Stimulated activated naive CD4-positive, alpha-beta T cell treated with Interleukin-2 at 50 U/mL for 16 hours (primary cell): Measurements from ENCODE around the gene AMOT.
A peak's percentile ranks its signal among the peaks of the same experiment; 100 is the strongest.

Experiments used
- DNase-seq: peaks from one replicate; lab custom pipeline; 2025; lab: John Stamatoyannopoulos, UW

AMOT gene

DNA sequence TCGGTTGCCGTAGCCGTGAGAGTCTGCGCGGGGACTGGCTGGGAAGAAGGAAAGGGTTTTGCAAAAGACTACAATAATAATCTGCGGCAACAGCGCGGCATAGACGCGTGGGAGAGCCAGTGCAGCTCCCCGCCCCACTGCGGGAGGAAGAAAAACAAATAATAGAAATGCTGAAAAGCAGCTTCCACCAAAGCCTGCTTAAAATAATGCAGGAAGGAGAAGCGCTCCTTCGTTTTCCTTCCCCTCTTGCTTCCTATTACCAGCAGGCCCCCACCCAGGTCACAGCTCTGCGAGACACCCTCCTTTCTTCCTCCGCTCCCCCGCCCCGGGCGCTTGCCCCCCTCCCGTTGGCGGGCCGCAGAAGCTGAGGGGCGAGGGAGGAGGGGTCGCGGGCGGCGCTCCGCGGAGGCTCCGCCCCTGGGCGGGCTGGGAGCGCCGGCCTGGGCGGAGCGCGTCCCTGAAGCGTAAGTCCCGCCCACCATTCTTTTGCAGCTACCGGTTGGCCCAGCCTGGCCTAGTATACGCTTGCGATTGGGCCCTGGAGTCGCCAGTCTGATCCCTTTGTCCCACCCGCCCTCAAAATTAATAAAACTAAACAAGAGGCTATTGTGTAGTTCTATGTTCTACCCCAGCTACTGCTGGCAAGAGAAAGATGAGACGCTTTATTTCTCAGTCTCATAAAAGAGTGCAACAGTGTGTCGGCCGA, 636 bp upstream of the AMOT start:
- DNase-seq = peak; percentile 64

DNA sequence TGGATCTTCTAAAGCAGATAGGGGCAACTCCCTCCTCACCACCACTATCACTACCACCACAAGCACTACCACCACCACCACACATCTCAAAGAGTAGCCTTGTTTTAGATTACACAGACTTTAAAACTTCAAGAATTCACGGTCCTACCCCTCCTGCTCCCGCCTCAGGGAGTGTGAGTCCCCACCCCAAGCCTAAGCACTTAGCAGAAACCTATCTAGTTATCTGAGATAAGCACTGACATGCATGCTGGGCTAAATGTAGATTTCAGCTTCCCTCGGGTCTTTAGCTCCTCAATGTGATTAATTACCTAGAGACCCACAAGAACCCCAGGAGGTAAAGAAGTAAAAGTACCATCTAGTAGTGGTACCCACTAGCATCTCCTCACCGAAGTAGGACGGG, 775 bp downstream of the AMOT start:
- no peak for DNase-seq

DNA sequence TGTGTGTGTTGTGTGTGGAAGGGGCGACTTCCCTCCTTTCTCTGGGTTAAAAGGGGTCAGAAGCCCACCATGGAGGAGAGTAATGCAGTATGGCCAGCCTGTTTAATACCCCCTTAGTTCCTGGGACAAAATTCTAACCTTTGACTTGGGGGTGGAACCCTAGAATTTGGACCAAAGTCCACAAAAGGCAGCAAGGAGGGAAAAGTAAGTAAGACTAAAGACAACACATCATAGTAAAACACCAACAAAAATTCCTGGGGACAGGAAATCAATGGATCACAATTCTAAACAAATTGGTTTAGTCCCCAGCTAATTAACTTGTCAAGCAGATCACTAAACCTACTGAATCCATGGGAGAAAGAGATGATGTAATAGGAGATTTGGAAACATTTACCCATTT, 3.1 kb downstream of the AMOT start:
- DNase-seq = no peak

DNA sequence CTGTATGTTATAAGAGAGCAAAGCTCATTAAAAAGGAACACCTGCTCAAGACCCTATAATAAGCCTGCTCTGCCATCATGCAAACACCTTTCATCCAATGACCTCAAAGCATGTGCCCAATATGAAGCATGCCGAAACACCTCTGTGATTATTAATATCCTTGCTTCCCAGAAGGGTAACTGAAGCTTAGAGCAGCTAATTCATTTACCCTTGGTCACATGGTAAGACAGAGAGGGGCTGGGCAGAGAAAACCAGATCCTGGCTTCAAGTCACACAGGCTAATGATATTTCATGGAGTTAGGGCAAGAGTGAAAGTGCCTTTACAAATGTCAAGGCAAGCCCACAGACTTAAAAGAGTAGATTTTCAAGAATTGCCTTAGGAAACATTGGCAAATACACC, 5.6 kb downstream of the AMOT start:
- DNase-seq = no peak

DNA sequence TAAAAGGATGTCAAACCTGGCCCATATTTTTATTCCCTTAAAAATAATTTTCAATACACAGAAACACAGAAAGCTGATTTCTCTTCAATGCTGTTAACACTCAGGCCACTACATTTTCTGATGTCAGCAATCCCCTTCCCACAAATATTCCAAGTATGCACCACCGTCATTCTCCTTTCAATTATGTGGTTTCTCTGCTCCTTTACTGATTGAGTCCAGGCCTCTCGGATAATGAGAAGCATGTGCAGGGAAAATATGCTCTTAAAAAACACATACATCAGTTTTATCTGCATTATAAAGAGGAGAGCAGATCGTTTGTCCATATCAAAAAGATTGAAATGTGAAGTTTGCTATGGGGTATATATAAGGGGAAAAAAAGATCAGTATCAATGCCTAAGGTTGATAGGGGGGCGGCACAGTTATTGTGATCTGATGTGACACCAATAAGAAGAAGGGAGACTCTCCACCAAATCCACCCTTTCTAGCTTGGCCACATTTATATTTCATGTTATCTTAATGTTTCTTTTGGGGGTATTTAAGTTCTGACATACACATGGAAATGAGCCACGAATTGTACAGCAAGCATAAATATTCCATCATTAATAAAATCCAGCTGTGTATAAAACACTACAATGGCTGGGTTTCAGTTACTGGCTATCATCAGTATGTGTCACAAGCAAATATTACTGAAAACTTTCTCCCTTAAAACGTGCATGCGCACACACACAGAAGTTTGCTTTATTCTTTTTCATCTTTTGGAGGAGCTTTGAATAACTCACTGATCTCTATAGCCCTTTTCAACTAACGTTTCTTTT, 6.4 kb downstream of the AMOT start:
- DNase-seq = no peak

DNA sequence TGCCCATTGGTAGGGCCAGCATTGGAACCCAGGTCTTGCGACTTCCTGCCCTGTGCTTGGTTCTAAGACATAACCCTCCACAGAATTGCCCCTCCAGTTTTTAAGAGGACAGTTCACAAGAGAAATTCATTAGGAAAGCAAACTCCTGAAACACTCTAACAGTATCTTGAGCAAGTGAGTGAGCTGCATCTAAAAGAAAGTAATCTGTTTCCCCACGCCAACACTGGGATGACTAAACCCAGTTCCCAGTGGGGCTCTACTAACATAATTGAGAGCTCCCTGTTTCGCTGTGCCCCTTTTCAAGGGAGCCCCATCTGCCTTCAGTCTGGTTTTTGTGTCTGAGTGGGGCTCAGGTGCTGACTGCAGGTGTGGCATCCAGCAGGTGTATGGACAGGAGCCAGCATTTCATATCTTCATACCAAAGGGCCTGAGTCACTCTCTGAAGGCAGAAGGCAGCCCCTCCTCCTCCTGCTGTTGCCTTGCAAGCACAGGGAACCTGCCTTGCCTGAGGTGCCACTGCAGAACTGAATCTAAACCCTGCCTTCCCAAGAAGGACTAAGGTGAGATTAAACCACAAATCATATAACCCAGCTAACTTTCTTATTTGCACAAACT, 8.0 kb downstream of the AMOT start:
- DNase-seq = no peak

DNA sequence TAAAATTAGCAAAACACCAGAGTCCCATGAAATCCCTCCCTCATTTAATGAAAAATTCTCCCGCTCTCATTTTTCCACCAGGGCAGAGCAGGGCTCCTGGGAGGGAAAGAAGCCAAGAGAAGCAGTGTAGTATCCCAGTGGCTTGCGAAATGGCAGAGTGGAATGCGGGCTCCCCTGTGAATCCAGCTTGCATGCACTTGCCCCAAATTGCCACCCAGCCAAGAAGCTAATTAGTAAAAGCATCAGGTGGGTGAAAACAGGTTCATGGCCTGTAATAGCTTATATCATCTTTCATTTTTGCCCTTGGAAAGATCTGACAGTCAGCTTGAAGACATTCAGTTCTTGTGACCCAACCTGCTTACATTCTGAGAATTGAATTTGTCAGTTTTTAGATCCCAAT, 10.1 kb downstream of the AMOT start:
- no peak for DNase-seq

DNA sequence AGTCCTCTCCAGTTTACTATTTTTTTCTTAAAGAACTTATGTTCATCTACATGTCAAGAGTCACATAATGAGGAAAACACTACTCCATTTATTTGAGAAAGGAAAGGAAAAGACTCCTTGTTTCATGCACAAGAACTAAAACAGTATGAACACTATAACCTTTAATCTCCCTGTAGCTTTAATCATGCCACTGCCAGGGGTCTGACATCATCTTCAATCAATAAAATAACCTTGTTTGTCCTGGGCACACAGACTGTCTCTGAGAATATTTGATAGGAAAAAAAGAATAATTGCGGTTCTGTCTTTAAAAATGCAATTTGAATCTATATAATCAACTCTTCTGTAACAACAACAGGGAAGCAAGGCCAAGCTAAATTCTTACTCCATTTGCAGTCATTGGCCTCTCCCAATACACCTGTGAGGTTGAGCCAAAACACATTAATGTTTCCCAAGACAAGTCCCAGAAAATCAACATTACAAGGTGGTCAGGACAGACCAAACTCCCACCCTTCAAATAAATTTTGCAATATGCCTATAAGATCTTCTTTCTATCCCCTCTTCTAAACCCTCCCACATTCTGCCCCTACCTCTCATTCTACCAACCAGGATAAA, 13.2 kb downstream of the AMOT start:
- DNase-seq = no peak

DNA sequence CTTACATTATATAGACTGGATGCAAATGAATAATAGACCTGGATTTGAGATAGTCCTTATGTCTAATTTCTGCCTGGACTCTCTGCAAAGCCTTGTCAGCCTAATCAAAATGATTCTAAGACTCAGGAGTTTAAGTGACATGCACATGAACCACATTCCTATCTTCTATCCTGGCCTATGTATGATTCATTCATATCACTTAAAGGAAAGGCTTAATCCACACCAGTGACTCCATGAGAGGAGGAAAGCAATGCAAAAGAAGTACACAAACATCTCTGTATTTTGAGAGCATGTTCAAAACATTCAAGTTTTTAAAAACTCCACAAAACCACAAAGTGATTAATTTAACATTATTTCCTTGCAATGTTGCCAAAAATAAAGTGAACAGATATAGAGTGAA, 14.6 kb downstream of the AMOT start:
- DNase-seq = no peak

DNA sequence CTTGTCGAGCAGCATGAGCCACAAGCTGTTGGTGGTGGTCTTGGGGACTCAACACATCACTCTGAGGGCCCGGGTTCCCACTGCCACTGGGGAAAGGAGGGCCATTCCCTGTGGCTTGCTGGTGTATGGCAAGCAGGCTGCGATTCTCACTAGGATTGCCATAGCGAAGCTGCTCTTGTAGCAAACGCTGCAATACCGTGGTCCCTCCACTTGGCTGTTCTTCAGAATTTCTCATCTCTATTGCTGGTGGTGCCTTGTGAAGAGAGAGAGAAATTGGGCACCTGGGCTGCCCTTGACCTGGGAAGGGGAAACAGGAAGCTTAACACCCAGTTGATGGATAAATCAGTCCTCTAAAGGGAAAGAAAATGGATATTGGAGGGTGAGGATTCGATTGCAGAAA, 17.7 kb downstream of the AMOT start:
- no peak for DNase-seq

DNA sequence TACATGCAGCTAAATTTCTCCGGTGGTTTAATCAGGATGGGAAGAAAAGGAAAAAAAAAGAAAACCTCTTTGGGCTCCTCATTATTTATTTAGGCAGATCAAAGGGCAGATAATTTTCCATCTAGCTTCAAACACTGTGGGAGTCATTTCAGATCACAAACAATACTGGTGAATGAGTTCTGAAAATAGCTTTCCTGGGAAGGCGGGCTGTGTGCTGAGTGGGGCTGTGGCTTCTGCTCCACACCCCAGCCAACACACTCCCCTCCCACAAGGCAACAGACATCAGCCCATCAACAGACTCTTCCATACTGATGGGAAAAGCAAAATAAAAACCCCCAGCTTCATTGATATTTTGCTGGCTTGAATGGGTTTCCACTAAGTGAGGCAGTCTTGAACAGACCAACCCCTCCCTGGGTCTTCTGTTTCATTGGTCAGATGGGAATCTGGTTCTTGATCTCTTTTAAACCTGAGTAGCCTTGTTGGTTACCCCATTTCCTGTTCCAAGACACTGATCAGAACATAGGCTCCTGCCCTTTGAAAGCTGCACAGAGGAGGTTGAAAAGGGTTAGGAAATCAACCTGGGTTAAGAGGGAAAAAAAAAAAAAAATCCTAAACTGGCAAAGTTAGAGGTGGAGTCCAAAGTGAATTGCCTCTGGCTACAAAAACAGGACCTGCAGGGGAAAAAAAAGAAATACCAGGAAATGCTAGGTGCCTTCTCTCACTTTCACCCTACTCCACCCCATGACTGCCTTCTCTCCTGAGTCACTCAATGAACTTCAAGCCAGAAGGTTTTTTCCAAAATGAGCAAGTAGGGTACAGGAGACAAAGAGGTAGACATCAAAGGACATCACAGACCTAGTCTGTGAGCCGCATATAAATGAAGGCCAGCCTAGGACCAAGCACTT, 20.0 kb downstream of the AMOT start:
- no peak for DNase-seq

DNA sequence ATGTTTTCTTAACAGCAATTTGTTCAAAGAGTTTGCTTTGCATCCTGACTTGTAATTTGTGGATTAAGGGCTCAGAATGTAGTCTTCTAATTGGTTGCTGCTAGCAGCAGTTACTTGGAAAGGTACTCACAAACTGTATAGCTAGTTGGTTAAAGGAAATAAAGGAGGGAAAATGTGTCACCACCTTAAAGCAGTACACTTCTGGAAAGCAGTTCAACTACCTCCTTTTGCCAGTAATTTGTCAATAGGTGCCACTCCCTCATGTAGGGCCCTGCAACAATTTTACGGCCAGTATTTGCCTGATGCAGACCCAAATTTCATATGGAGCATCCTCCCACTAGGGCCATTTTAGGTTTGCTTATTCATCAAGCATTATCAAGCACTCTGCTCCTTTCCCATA, 20.8 kb downstream of the AMOT start:
- DNase-seq = no peak

DNA sequence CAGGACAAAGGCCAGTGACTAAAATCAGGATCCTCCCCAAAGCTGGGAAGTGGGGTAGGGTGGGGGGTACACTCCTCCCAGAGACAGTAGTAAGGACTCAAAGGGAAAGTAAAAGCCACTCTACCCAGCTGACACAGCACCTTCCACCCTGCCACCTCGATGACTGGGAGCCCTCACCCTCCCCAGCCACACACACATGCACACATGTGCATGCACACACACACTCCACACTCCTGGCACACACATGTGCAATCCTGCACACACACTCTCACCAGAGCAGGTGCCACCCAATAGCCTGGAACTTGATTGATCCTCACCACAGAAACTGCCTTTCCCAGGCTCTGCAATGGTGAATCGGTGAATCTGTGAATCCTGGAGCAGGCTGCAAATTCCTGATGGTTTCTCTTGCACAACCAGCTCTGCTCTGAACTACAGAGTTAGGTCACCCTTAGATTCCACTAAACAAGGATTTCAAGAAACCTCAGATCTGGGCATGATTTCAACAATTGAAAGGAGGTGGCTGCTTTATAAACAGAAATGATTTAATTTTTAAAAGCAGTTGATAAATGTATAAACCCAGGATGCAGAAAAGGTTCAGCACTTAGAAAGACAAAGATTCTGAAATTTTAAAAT, 21.5 kb downstream of the AMOT start:
- DNase-seq = no peak

DNA sequence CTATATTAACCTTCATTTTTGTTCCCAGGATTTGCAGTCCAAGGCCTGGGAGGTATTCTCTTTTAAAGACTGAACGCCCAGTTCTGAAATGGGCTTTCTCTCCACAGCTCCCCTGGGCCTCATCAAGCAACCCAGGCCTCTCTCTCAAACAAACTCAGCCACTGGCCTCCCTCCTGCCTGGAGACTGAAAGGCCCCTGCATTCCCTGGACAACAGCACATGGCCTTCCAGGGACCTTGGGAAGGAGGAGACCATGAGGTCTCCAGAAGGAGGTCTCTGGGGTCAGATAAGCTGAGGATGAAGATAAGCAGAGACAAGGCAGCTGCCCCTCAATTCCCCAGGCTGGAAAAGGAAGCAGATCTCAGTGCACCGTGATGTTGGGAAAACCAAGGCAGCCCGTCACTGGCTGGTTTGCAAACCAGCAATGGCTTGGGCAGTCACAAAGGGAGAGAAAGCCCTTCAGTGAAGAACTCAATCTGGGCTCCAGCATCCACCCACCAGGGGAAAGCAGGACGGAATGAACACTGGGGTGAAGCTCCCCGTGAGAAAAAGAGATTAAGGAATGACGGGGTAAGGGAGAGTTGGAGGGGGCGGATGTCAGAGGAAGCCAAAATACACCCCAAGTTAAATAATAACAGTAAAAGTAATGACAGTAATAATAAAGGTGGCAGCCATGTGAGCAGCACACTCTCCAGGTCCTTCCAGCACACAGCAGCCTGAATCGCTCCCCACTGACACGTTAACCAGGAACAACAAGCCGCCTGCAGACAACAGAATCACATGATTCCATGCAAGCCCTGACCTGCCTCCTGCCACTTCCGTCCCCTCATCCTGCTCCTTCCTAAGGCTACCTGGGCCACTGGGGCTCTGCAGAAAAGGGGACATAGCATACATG, 22.3 kb downstream of the AMOT start:
- no peak for DNase-seq

DNA sequence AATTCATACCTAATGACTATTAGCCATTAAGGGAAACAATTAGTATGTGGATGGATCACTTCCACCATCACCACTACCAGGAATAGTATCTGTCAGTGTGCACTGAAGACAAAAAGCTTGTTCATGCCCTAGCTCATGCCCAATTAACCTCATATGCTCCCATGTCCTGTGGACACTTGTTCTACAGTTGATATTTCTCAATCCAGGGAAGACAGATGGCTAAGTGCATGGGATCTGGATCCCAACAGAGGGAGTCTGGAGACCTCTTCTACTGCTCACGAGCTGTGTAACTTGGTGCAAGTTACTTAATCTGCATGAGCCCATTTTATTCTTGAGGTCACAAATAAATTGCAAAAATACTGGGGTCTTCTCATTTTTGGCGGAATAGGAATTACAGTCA, 23.7 kb downstream of the AMOT start:
- no peak for DNase-seq

DNA sequence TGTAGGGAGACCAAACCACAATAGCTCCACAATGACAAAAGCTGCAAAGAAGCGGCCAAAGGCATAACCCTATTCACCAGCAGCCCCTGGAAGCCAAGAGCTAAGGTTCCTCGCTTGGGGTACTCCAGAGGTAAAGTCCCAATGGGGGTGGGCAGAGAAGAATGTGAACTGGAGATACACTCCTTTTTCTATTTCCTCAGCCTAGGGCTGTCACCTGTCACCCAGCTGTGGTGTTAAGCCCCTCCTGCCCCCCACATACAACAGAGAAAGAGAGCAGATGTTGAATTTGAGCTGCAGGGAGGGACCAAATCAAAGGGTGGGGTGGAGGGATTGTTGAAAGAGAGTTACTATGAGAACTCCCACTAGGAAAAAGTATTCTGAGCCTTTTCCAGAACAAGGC, 26.1 kb downstream of the AMOT start:
- DNase-seq = no peak

DNA sequence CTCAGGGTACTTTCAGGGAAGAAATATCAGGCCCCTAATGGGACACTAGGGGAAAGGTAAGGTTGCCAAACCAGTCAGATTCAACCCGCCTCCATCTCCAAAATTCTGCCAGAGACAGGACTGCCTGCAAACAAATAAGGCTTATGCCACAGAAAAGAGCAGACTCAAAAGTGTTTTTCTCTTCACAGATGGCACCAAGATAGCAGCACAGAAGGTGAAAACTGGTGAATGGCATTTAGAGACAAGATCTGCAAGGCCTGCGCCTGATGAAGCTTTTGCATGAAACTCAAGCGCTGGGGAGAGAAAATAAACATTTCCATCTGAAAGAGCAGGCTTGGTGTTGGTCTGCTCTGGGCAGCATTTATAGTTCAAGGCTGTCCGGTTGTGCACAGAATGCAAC, 27.9 kb downstream of the AMOT start:
- DNase-seq = no peak

DNA sequence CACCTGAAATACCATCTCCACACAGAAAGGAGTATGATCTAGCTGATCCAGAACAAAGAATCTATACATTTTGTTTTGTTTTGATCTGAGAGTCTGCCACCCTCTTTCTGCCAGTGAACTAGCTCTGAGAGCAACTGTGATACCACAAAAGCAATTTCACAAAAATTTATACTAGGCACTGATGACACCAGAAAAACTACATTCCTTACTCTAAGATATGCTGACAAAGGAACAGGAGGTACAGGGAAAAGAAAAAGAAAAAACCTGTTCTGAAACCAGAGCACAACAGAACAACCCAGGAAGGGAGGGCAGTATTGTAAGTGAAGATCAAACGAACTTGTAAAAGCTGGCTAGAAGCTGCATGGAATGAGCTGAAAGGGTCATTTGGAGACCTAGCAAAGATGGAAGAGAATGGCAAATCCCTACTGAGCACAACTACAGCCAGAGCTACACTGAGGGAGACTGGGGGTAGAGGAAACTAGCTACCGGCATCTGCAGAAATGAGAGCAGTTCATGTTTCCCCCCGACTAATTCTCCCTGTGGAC, 31.9 kb downstream of the AMOT start:
- no peak for DNase-seq

DNA sequence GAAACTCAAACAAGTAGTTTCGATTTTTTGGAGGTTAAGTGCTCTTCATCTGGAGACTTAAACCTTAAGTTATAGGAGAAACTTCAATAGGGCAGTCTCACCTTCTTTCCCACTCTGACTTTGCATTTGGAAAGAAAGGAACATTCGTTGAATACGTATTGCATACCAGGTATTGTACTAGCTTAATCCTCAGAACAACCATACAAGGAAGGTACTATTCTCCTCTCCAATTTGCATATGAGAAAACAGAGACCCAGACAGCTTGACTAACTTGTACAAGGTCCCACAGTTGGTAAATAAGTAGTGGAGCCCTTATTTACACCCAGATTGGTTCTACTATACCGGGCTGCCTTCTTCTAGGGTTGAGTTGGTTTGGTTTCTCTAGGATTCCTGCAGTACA, 32.6 kb downstream of the AMOT start:
- no peak for DNase-seq

DNA sequence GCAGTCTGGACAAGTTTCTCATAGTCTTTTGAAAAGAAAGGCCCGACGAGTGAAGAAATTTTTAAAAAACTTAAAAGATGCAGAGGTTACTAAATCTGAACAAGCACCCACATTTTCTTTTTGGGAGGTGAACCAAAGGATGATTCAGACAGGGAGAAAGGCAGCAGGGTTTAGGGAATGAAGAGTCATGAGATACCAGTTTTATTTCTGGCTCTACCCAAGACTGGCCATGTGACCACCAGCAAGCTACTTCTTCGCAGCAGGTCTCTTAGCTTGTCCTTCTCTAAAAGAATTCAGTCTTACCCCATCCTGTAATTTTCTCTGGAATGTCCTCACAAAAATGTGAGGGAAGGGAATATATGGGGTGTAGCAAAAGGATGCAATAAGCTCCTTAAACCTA, 37.6 kb downstream of the AMOT start:
- DNase-seq = no peak
